OCI-LY7 (cell line): ENCODE results near the gene USH1G. TPM values are rescaled to one million over a fixed set of nuclear protein-coding genes. Genes with fewer than 3 reads are reported as not detected.
"Not testable (repeated sequence)": the region's sequence is repeated elsewhere in the genome, so short reads cannot be mapped to it uniquely, and the experiment has no call there.

Experiments used
- BruUV-seq: library from RNA; stranded (reverse); fragments of 400-500 nt; replicated peaks from 2 replicates; lab custom pipeline; 2021; lab: Mats Ljungman, UMichigan
- CTCF ChIA-PET: fragments of 300-600 bp; sonication (Branson Sonifier 250); formaldehyde crosslinking; loops from one replicate; lab custom pipeline; 2022; ENCODE audit warnings: antibody characterized with exemption; ENCODE audit not compliant: unreplicated experiment; lab: Charles Lee
- POLR2A ChIA-PET: fragments of 300-600 bp; sonication (Branson Sonifier 250); formaldehyde crosslinking; loops from one replicate; lab custom pipeline; 2022; ENCODE audit warnings: antibody characterized with exemption; lab: Charles Lee
- DNase-seq: peaks from one replicate; pipeline ENCODE4 v3.0.0-alpha.2; 2015; ENCODE audit warnings: low spot score
- H2AFZ ChIP-seq: fragments of 200-600 bp; sonication (generic), shearing (Covaris generic); 2 replicates; pipeline ENCODE4 v1.6.1; 2014; ENCODE audit warnings: mild to moderate bottlenecking, antibody characterized with exemption, low read length, moderate library complexity
- H3K27ac ChIP-seq: fragments of 200-600 bp; sonication (generic); 2 replicates; pipeline ENCODE4 v1.5.1; 2014; ENCODE audit warnings: mixed run types, low read depth, mild to moderate bottlenecking, moderate library complexity, low read length, inconsistent platforms; ENCODE audit not compliant: poor library complexity, severe bottlenecking
- H3K36me3 ChIP-seq: fragments of 200-600 bp; sonication (generic); 2 replicates; pipeline ENCODE4 v1.6.1; 2014; ENCODE audit warnings: mild to moderate bottlenecking, antibody characterized with exemption, low read length, moderate library complexity, mixed read lengths; ENCODE audit not compliant: insufficient read depth
- H3K4me1 ChIP-seq: fragments of 200-600 bp; sonication (generic); 2 replicates; pipeline ENCODE4 v1.5.1; 2014; ENCODE audit warnings: mild to moderate bottlenecking, low read length; ENCODE audit not compliant: insufficient read depth, poor library complexity, severe bottlenecking
- H3K4me2 ChIP-seq: fragments of 200-600 bp; sonication (generic); 2 replicates; pipeline ENCODE4 v1.6.1; 2014; ENCODE audit warnings: mild to moderate bottlenecking, low read length
- H3K4me3 ChIP-seq: fragments of 200-600 bp; sonication (generic); 2 replicates; pipeline ENCODE4 v1.5.1; 2014; ENCODE audit warnings: mild to moderate bottlenecking, low read depth, low read length; ENCODE audit not compliant: poor library complexity, severe bottlenecking
- H3K79me2 ChIP-seq: fragments of 200-600 bp; sonication (generic); 2 replicates; pipeline ENCODE4 v1.6.1; 2016; ENCODE audit warnings: low read depth, mild to moderate bottlenecking, low read length, moderate library complexity, mixed read lengths; ENCODE audit not compliant: insufficient read depth
- H3K9me2 ChIP-seq: fragments of 200-600 bp; sonication (generic); 2 replicates; pipeline ENCODE4 v1.6.1; 2016; ENCODE audit warnings: mild to moderate bottlenecking, low read length, mixed read lengths; ENCODE audit not compliant: insufficient read depth
- H3K9me3 ChIP-seq: fragments of 200-600 bp; sonication (generic); 2 replicates; pipeline ENCODE4 v1.6.1; 2014; ENCODE audit warnings: mild to moderate bottlenecking, mixed run types, low read length, mixed read lengths
- H4K20me1 ChIP-seq: fragments of 200-600 bp; sonication (generic); 2 replicates; pipeline ENCODE4 v1.6.1; 2014; ENCODE audit warnings: mild to moderate bottlenecking, antibody characterized with exemption, low read length, moderate library complexity, mixed read lengths; ENCODE audit not compliant: insufficient read depth
- EZH2phosphoT487 ChIP-seq: fragments of 200-600 bp; sonication (generic); IDR thresholded peaks from 2 replicates; pipeline ENCODE4 v1.6.1; 2018; ENCODE audit warnings: low read depth, borderline replicate concordance, mild to moderate bottlenecking, mixed run types, antibody characterized with exemption, low read length, moderate library complexity, mixed read lengths
- intact Hi-C: fragments of 100-400 bp; cut with micrococcal nuclease; formaldehyde crosslinking; loops from one replicate; pipeline ENCODE4 v1.10.0; 2022; ENCODE audit not compliant: unreplicated experiment
- total RNA-seq, 2 experiments: library from RNA; depleted of rRNA in 1 of 2; stranded (reverse); fragments of >200 nt in 1 of 2; shearing (Covaris generic) in 1 of 2; gene quantifications; 2 replicates each; pipeline ENCODE4 v1.2.3, GENCODE V29; 2014 to 2022
- TF ChIP-seq, protein P1 (sequence below): fragments of 200-600 bp; sonication (generic); conservative IDR thresholded peaks from 2 replicates; pipeline ENCODE4 v1.5.1; 2014; ENCODE audit warnings: mild to moderate bottlenecking, antibody characterized with exemption, low read length, moderate library complexity, mixed read lengths

Gene USH1G
- total RNA-seq, 2 experiments from 2014 or later, result not detected

GRCh38 chr17:74871356-74872076 is 51.5 kb downstream of the USH1G start:
- Histone ChIP-seq H4K20me1 (no peaks in the 10 kb centered on the region), H3K27ac (no peak overlapping the region), H3K4me2 (peak overlapping the region; percentile 93), H3K36me3 (no peaks in the 10 kb centered on the region), H2AFZ (no peak overlapping the region), H3K9me2 (no peaks in the 10 kb centered on the region), H3K4me1 (peaks cover 24% of the 10 kb centered on the region), H3K9me3 (no peaks in the 10 kb centered on the region), H3K4me3 (peak overlapping the region; percentile 78), H3K79me2 (no peaks in the 10 kb centered on the region)
- no TSS peak for BruUV-seq
- no peak for DNase-seq
- ChIA-PET POLR2A (interaction anchor here (0.6 to 2.1 kb wide), 4 partner anchors 14 to 178 kb away, joined by 3 to 14 read pairs (median 4); partner anchors contain the start of gene RAB37), CTCF (no interaction called here)
- intact Hi-C loops, result no loop called here
- TF ChIP-seq, protein P1, sequence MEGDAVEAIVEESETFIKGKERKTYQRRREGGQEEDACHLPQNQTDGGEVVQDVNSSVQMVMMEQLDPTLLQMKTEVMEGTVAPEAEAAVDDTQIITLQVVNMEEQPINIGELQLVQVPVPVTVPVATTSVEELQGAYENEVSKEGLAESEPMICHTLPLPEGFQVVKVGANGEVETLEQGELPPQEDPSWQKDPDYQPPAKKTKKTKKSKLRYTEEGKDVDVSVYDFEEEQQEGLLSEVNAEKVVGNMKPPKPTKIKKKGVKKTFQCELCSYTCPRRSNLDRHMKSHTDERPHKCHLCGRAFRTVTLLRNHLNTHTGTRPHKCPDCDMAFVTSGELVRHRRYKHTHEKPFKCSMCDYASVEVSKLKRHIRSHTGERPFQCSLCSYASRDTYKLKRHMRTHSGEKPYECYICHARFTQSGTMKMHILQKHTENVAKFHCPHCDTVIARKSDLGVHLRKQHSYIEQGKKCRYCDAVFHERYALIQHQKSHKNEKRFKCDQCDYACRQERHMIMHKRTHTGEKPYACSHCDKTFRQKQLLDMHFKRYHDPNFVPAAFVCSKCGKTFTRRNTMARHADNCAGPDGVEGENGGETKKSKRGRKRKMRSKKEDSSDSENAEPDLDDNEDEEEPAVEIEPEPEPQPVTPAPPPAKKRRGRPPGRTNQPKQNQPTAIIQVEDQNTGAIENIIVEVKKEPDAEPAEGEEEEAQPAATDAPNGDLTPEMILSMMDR, result no peak
- TF ChIP-seq EZH2phosphoT487, result no peak

GRCh38 chr17:74870512-74870911 is 52.5 kb downstream of the USH1G start:
- H3K4me1 ChIP-seq, result peaks cover 32% of the 10 kb centered on the region
- DNase-seq, result no peak
- H3K4me2 ChIP-seq, result no peak overlapping the region
- ChIA-PET CTCF (interaction anchor here (0.7 kb wide), 1 partner anchor 37 kb away, joined by 3 read pairs; no protein-coding TSS in a partner anchor), POLR2A (interaction anchor here (0.6 to 1.0 kb wide), 6 partner anchors 13 to 179 kb away, joined by 3 to 6 read pairs (median 4); a partner anchor contains a TSS)
- BruUV-seq, result no TSS peak
- no peak overlapping the region for H2AFZ ChIP-seq
- H3K9me2 ChIP-seq, result no peaks in the 10 kb centered on the region
- no peaks in the 10 kb centered on the region for H3K9me3 ChIP-seq
- TF ChIP-seq, protein P1, result no peak
- no peak for TF ChIP-seq EZH2phosphoT487
- H3K27ac ChIP-seq, result no peak overlapping the region
- H3K79me2 ChIP-seq, result no peaks in the 10 kb centered on the region
- no peak overlapping the region for H3K4me3 ChIP-seq
- intact Hi-C loops, result no loop called here
- no peaks in the 10 kb centered on the region for H4K20me1 ChIP-seq
- no peaks in the 10 kb centered on the region for H3K36me3 ChIP-seq

GRCh38 chr17:74870028-74870427 is 53.0 kb downstream of the USH1G start:
- H3K9me2 ChIP-seq, H3K4me3 ChIP-seq, H3K79me2 ChIP-seq, H2AFZ ChIP-seq, intact Hi-C loops, H3K27ac ChIP-seq, H3K4me2 ChIP-seq, BruUV-seq, H4K20me1 ChIP-seq, H3K36me3 ChIP-seq, DNase-seq, H3K9me3 ChIP-seq: not testable (repeated sequence)
- ChIA-PET POLR2A (interaction anchor here (0.6 kb wide), 1 partner anchor 134 kb away, joined by 6 read pairs; no protein-coding TSS in a partner anchor), CTCF (interaction anchor here (0.7 to 1.1 kb wide), 2 partner anchors 37 to 79 kb away, joined by 3 to 5 read pairs; no protein-coding TSS in a partner anchor)
- peaks cover 32% of the 10 kb centered on the region for H3K4me1 ChIP-seq
